K562 (cell line): ENCODE data around the gene GEMIN4. TPM values are rescaled to one million over a fixed set of nuclear protein-coding genes. Genes with fewer than 3 reads are reported as not detected.
"Not testable (repeated sequence)": the region's sequence is repeated elsewhere in the genome, so short reads cannot be mapped to it uniquely, and the experiment has no call there.

ENCODE experiments used
- ATAC-seq: fragments of 200-7000 bp; cut with Tn5 transposase; 3 replicates; pipeline ENCODE4 v1.9.1; 2020; ENCODE audit warnings: moderate library complexity
- BruUV-seq: library from RNA; stranded (reverse); fragments of 400-500 nt; replicated peaks from 2 replicates; lab custom pipeline; 2021; lab: Mats Ljungman, UMichigan
- CTCF ChIA-PET: fragments of 300-600 bp; formaldehyde crosslinking; extraction: SDS; loops from one replicate; lab custom pipeline; 2021; ENCODE audit warnings: low intra/inter-chr PET ratio; lab: Yijun Ruan, JAX
- POLR2A ChIA-PET: fragments of 300-600, 350-650 bp; sonication (Branson Sonifier 250); formaldehyde crosslinking; extraction: SDS; loops from one replicate; lab custom pipeline; 2021; ENCODE audit warnings: antibody characterized with exemption, inconsistent platforms; lab: Yijun Ruan, JAX
- DNase-seq, 4 experiments: peaks; one replicate each; pipeline versions ENCODE4 v3.0.0 to v3.0.0-alpha.2; 2011 to 2018; ENCODE audit warnings: low spot score in 3 of 4, mixed read lengths in 3 of 4; ENCODE audit errors: extremely low read depth in 1 of 4
- FAIRE-seq: peaks from 2 replicates; lab custom pipeline; 2011; peaks lifted over from hg19 to GRCh38; lab: Jason Lieb, UNC
- H2AFZ ChIP-seq: 2 replicates; pipeline ENCODE4 v1.6.0; 2011; ENCODE audit warnings: low read depth, low read length, control low read depth, inconsistent platforms
- H3K27ac ChIP-seq: fragments of 200-600 bp; 3 replicates; pipeline ENCODE4 v1.8.0; 2011; ENCODE audit warnings: low read depth, mild to moderate bottlenecking, control low read depth, inconsistent platforms, low read length, moderate library complexity, mixed read lengths; ENCODE audit errors: extremely low read depth
- H3K27me3 ChIP-seq, 2 experiments: fragments of 300-600 bp in 1 of 2; 2 replicates in 1 of 2; 3 replicates in 1 of 2; pipeline versions ENCODE4 v1.6.0 to v1.8.0; 2011; ENCODE audit warnings: inconsistent platforms in 2 of 2, low read length in 2 of 2, mild to moderate bottlenecking in 1 of 2, mixed read lengths in 1 of 2, moderate library complexity in 1 of 2; ENCODE audit not compliant: control insufficient read depth in 2 of 2, insufficient read depth in 2 of 2
- H3K36me3 ChIP-seq: fragments of 300-600 bp; 3 replicates; pipeline ENCODE4 v1.8.0; 2011; ENCODE audit warnings: mild to moderate bottlenecking, low read length, inconsistent platforms; ENCODE audit not compliant: control insufficient read depth, insufficient read depth
- H3K4me1 ChIP-seq, 2 experiments: fragments of 200-600 bp in 1 of 2; replicated peaks in 1 of 2; 2 replicates in 1 of 2; 3 replicates in 1 of 2; pipeline versions ENCODE4 v1.5.1 to v1.8.0; 2011; ENCODE audit warnings: inconsistent platforms in 2 of 2, low read length in 2 of 2, mild to moderate bottlenecking in 1 of 2, mixed read lengths in 1 of 2, moderate library complexity in 1 of 2; ENCODE audit not compliant: control insufficient read depth in 2 of 2, insufficient read depth in 2 of 2
- H3K4me2 ChIP-seq: 2 replicates; pipeline ENCODE4 v1.6.1; 2011; ENCODE audit warnings: low read length, control low read depth, inconsistent platforms, mixed read lengths; ENCODE audit not compliant: insufficient read depth
- H3K4me3 ChIP-seq: fragments of 200-600 bp; sonication (generic), shearing (Covaris generic); 2 replicates; pipeline ENCODE4 v1.5.1; 2016; ENCODE audit warnings: control low read depth, inconsistent platforms
- H3K79me2 ChIP-seq: fragments of 200-600 bp; 3 replicates; pipeline ENCODE4 v1.8.0; 2011; ENCODE audit warnings: low read length, inconsistent platforms; ENCODE audit not compliant: control insufficient read depth, insufficient read depth
- H3K9ac ChIP-seq, 2 experiments: 2 replicates each; pipeline versions ENCODE4 v1.6.0 to v1.6.1; 2011; ENCODE audit warnings: low read depth in 2 of 2, low read length in 2 of 2, control low read depth in 1 of 2, inconsistent platforms in 1 of 2, mild to moderate bottlenecking in 1 of 2, mixed read lengths in 1 of 2; ENCODE audit not compliant: insufficient read depth in 1 of 2
- H3K9me1 ChIP-seq: one replicate; pipeline ENCODE4 v1.6.0; 2011; ENCODE audit warnings: inconsistent platforms, mild to moderate bottlenecking, low read length, moderate library complexity; ENCODE audit not compliant: control insufficient read depth, insufficient read depth
- H3K9me3 ChIP-seq: replicated peaks from 2 replicates; pipeline ENCODE4 v1.5.1; 2011; ENCODE audit warnings: low read depth, low read length, inconsistent platforms; ENCODE audit not compliant: control insufficient read depth, insufficient read depth
- H4K20me1 ChIP-seq: replicated peaks from 2 replicates; pipeline ENCODE4 v1.6.1; 2011; ENCODE audit warnings: low read length, inconsistent platforms, mixed read lengths; ENCODE audit not compliant: control insufficient read depth, insufficient read depth
- FOSL1 ChIP-seq: fragments of 200-800 bp; sonication (Bioruptor generic); conservative IDR thresholded peaks from 2 replicates; pipeline ENCODE4 v1.6.1; 2016; ENCODE audit warnings: missing genetic modification characterization, missing compliant biosample characterization
- GTF2F1 ChIP-seq: IDR thresholded peaks from 2 replicates; pipeline ENCODE4 v1.6.1; 2011; ENCODE audit warnings: low read depth, low read length, improper control_type of control experiment
- HDGF ChIP-seq: fragments of 450-650 bp; IDR thresholded peaks from 2 replicates; pipeline ENCODE4 v1.6.1; 2016
- KLF13 ChIP-seq: fragments of 450-650 bp; IDR thresholded peaks from 2 replicates; pipeline ENCODE4 v1.6.1; 2016; ENCODE audit warnings: missing genetic modification characterization, low read depth, mild to moderate bottlenecking, missing compliant biosample characterization, moderate library complexity, borderline replicate concordance
- NFYB ChIP-seq: IDR thresholded peaks from 2 replicates; pipeline ENCODE4 v1.6.1; 2011; ENCODE audit warnings: mild to moderate bottlenecking, moderate library complexity; ENCODE audit not compliant: insufficient read length; ENCODE audit errors: extremely low read depth
- SAFB ChIP-seq: fragments of 200-400 bp; formaldehyde crosslinking; IDR thresholded peaks from 2 replicates; pipeline ENCODE4 v1.6.1; 2017; ENCODE audit warnings: low read depth, low read length, borderline replicate concordance
- SIN3B ChIP-seq: fragments of 450-650 bp; IDR thresholded peaks from 2 replicates; pipeline ENCODE4 v1.6.1; 2017; ENCODE audit warnings: low read depth, mild to moderate bottlenecking, moderate library complexity
- SIRT6 ChIP-seq: IDR thresholded peaks from one replicate; pipeline ENCODE4 v1.6.1; 2012; ENCODE audit warnings: low read depth, mild to moderate bottlenecking, control low read depth, inconsistent platforms, low read length, moderate library complexity
- ZFPM2 ChIP-seq: fragments of 250-450 bp; sonication (Bioruptor Pico); IDR thresholded peaks from 2 replicates; pipeline ENCODE4 v1.5.1; 2022; ENCODE audit warnings: mild to moderate bottlenecking
- ZFX ChIP-seq: sonication (generic); formaldehyde crosslinking; IDR thresholded peaks from 2 replicates; pipeline ENCODE4 v1.8.0; 2022; ENCODE audit warnings: mild to moderate bottlenecking, missing genetic modification reagents, moderate library complexity
- ZKSCAN3 ChIP-seq: fragments of 250-450 bp; sonication (Bioruptor Pico); IDR thresholded peaks from 2 replicates; pipeline ENCODE4 v1.4.0; 2020
- WGBS: fragments of 100-300 bp; shearing (Covaris generic); methylation state at CpG from one replicate; pipeline ENCODE4 v1.1.6; 2016; ENCODE audit warnings: low coverage, mixed read lengths; ENCODE audit not compliant: insufficient coverage; ENCODE audit errors: missing lambda C conversion rate; 5-methylcytosine and 5-hydroxymethylcytosine counted together
- in situ Hi-C: fragments of 300-500 bp; cut with MboI; formaldehyde crosslinking; loops from 4 replicates; pipeline ENCODE4 v1.15.0; 2018; ENCODE audit warnings: inconsistent platforms, mixed read lengths
- intact Hi-C: fragments of 100-400 bp; cut with micrococcal nuclease; formaldehyde crosslinking; loops from 2 replicates; pipeline ENCODE4 v1.14.2; 2022
- polyA plus RNA-seq, 8 experiments: library from polyadenylated mRNA; depleted of rRNA in 4 of 8; stranded (reverse) in 5 of 8; unstranded in 3 of 8; fragments of >200 nt; fragmentation: Nextera tagmentation in 2 of 8; fragmentation: Illumina TruSeq in 1 of 8; extraction: Ambion mirVana in 2 of 8; extraction: Trizol in 1 of 8; gene quantifications; 2 replicates each; pipeline versions ENCODE4 v1.2.1 to v1.2.3, GENCODE V29; 2011 to 2014; ENCODE audit warnings: inconsistent platforms in 1 of 8, missing spikeins in 1 of 8
- total RNA-seq, 7 experiments: library from RNA; depleted of rRNA in 6 of 7; stranded (reverse); fragments of >200 nt in 6 of 7; fragmentation: Illumina TruSeq in 2 of 7; extraction: Trizol in 2 of 7; gene quantifications; 2 replicates each; pipeline versions ENCODE4 v1.2.1 to v1.2.3, GENCODE V29; 2011 to 2021; ENCODE audit warnings: low replicate concordance in 1 of 7
- TF ChIP-seq, protein P1 (sequence below): fragments of 450-650 bp; formaldehyde crosslinking; IDR thresholded peaks from 2 replicates; pipeline ENCODE4 v1.4.0; 2020; ENCODE audit warnings: mild to moderate bottlenecking, moderate library complexity

The GEMIN4 gene
- total and polyA plus RNA-seq, 9 of the 15 experiments (the other 6 are each of a cell fraction or from before 2014, with no cell fraction given): 1.8 to 42.5 (median 10.8) TPM

DNA sequence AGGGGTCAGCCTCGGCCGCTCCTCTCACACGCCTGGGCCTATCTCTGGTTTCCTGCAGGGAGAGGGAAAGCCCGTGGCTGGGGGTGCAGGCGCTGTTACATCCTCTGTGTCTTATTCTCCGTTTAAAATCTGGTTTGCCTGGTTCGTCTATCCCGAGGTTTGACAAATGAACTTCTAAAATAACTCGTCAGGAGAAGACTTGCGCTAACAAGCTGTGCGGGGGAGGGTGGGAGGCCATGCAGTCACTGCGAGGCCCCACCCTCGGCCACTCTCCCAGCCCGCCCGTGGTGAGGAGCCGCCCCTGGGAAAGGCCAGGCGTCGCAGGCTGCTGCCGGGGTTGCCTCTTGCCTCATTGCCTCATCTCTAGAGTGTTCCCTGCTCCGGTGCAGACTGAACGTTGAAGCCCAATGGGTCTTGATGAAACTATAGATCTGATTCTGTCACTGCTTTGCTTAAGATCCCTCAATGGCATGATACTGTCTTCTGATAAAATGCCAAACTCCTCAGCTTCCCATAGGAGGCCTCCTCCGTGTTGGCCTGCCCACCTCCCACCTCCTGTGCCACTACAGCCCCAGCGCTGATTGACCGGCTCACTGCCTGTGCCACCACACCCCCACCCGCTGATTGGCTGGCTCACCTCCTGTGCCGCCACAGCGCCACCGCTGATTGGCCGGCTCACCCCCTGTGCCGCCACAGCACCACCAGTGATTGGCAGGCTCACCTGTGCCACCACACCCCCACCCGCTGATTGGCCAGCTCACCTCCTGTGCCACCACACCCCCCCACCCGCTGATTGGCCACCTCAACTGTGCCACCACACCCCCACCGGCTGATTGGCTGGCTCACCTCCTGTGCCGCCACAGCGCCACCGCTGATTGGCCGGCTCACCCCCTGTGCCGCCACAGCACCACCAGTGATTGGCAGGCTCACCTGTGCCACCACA, 38.1 kb upstream of the GEMIN4 start:
- H3K9me3 ChIP-seq, H3K4me1 ChIP-seq: not testable (repeated sequence)
- TF ChIP-seq NFYB: peak; percentile 20
- TF ChIP-seq, all 486 proteins: peak for 1; not testable (repeated sequence) for 485
- H3K4me3 ChIP-seq, H3K9me1 ChIP-seq, H2AFZ ChIP-seq, H3K79me2 ChIP-seq, H4K20me1 ChIP-seq, FAIRE-seq, BruUV-seq, intact Hi-C loops, H3K9ac ChIP-seq, H3K27me3 ChIP-seq, POLR2A ChIA-PET, H3K4me2 ChIP-seq, ATAC-seq, H3K27ac ChIP-seq, CTCF ChIA-PET: not testable (repeated sequence)
- peaks cover 58% of the 10 kb centered on the region; the same call in 2 of the 3 replicates for H3K36me3 ChIP-seq
- in situ Hi-C loops: loop anchor here (5.0 kb wide), 2 partner anchors 197 to 267 kb away; no protein-coding TSS in a partner anchor
- WGBS: 94% methylated on average over 8 of the region's 38 CpGs
- peak in 2 of 4 experiments; percentile 32 to 41 for DNase-seq

DNA sequence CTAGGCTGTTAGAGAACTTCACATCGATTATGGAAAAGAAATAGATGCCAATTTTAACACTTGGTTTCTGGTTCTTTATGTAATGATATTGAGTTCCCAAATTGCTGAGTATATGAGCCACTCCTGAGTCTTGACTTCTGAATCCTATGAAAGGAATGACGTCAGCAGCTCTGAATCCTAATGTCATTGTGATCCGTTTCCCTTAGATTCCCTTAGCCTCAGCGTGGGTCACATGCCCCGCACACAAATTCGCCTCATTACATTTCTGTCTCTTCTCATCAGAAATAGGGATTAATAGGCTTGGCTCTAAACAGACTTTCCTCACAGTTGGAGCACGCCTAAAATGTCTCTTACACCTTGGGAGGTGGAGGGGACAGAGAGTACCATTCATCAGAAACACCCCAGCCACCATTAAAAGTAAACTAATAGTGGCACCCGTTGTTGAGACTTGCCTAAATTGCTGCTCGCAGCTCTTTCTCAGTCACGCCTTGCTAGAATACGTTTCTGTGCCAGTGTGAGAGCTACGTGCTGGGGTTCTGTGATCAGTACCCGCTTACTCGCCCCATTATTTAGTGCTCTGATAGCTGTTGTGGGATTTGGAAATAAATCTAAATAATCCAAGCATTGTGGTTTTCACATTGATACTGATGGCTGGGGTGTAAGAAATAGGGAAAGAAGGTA, 37.2 kb upstream of the GEMIN4 start:
- DNase-seq: no peak
- no peak for FAIRE-seq
- BruUV-seq: no TSS peak
- Histone ChIP-seq H2AFZ (no peak overlapping the region), H3K79me2 (peaks cover 8% of the 10 kb centered on the region), H3K9ac (no peak overlapping the region), H3K9me3 (no peaks in the 10 kb centered on the region), H3K9me1 (no peaks in the 10 kb centered on the region), H3K36me3 (peaks cover 67% of the 10 kb centered on the region; the same call in 2 of the 3 replicates), H3K27ac (no peak overlapping the region), H4K20me1 (no peaks in the 10 kb centered on the region), H3K4me2 (no peak overlapping the region), H3K4me1 (peaks cover under 1 to 4% of the 10 kb centered on the region in 2 experiments; a peak in 3 of 5 replicates), H3K27me3 (no peaks in the 10 kb centered on the region), H3K4me3 (no peak overlapping the region)
- intact Hi-C loops (no loop called here), in situ Hi-C loops (loop anchor here (5.0 kb wide), 1 partner anchor 198 kb away; no protein-coding TSS in a partner anchor)
- POLR2A ChIA-PET: interaction anchor here (0.6 kb wide), 1 partner anchor 599 kb away, joined by 3 read pairs; no protein-coding TSS in a partner anchor
- CTCF ChIA-PET: no interaction called here
- WGBS: 95% methylated on average over 14 of the region's 14 CpGs
- no peak for ATAC-seq
- no peak for TF ChIP-seq SIRT6
- no peak for TF ChIP-seq KLF13
- TF ChIP-seq ZFPM2 (CRISPR knock-in tag): no peak
- no peak for TF ChIP-seq GTF2F1
- no peak for TF ChIP-seq SIN3B
- TF ChIP-seq HDGF: no peak
- TF ChIP-seq, protein P1, sequence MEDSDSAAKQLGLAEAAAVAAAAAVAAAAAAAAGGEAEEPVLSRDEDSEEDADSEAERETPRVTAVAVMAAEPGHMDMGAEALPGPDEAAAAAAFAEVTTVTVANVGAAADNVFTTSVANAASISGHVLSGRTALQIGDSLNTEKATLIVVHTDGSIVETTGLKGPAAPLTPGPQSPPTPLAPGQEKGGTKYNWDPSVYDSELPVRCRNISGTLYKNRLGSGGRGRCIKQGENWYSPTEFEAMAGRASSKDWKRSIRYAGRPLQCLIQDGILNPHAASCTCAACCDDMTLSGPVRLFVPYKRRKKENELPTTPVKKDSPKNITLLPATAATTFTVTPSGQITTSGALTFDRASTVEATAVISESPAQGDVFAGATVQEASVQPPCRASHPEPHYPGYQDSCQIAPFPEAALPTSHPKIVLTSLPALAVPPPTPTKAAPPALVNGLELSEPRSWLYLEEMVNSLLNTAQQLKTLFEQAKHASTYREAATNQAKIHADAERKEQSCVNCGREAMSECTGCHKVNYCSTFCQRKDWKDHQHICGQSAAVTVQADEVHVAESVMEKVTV: no peak
- no peak for TF ChIP-seq ZFX (CRISPR knock-in tag)
- TF ChIP-seq SAFB: no peak
- TF ChIP-seq FOSL1 (tag): no peak
- no peak for TF ChIP-seq ZKSCAN3
